T-helper 9 cell (primary cell): Measurements from ENCODE around the gene TTYH2.

ENCODE experiments used
- DNase-seq: peaks from one replicate; pipeline ENCODE4 v3.0.0-alpha.2; 2020

The TTYH2 gene

GRCh38 chr17:74216505-74216904 is 3.1 kb downstream of the TTYH2 start:
- no peak for DNase-seq

- no peak for DNase-seq
These were observed 3.8 kb downstream of the TTYH2 start for GRCh38 chr17:74217037-74217730.

- DNase-seq, result no peak
These were observed 4.5 kb downstream of the TTYH2 start for GRCh38 chr17:74217888-74218287.

- DNase-seq, result no peak
These were observed 5.1 kb downstream of the TTYH2 start for GRCh38 chr17:74218436-74218835.

- no peak for DNase-seq
These were observed 6.3 kb downstream of the TTYH2 start for GRCh38 chr17:74219576-74220133.

GRCh38 chr17:74220219-74220618 is 6.8 kb downstream of the TTYH2 start:
- no peak for DNase-seq

GRCh38 chr17:74220946-74221818 is 7.8 kb downstream of the TTYH2 start:
- no peak for DNase-seq

GRCh38 chr17:74222399-74222798 is 9.0 kb downstream of the TTYH2 start:
- DNase-seq, result no peak

- DNase-seq, result no peak
These were observed 10.5 kb downstream of the TTYH2 start for GRCh38 chr17:74223901-74224300.

- DNase-seq, result no peak
These were observed 11.8 kb downstream of the TTYH2 start for GRCh38 chr17:74224959-74225725.

GRCh38 chr17:74226252-74226651 is 12.9 kb downstream of the TTYH2 start:
- DNase-seq, result no peak

GRCh38 chr17:74227271-74228080 is 14.1 kb downstream of the TTYH2 start:
- DNase-seq, result no peak

GRCh38 chr17:74228306-74228978 is 15.1 kb downstream of the TTYH2 start:
- DNase-seq, result no peak

GRCh38 chr17:74230896-74231295 is 17.5 kb downstream of the TTYH2 start:
- no peak for DNase-seq

GRCh38 chr17:74231928-74232907 is 18.8 kb downstream of the TTYH2 start:
- no peak for DNase-seq

GRCh38 chr17:74233937-74234336 is 20.6 kb downstream of the TTYH2 start:
- DNase-seq, result no peak

- DNase-seq, result no peak
These were observed 21.1 kb downstream of the TTYH2 start for GRCh38 chr17:74234486-74234885.

GRCh38 chr17:74235040-74235581 is 21.7 kb downstream of the TTYH2 start:
- DNase-seq, result no peak

- no peak for DNase-seq
These were observed 22.6 kb downstream of the TTYH2 start for GRCh38 chr17:74235911-74236371.

- DNase-seq, result no peak
These were observed 23.9 kb downstream of the TTYH2 start for GRCh38 chr17:74237321-74237720.
